HepG2 (cell line): ENCODE measurements around the gene RAD9A. TPM values are rescaled to one million over a fixed set of nuclear protein-coding genes. Genes with fewer than 3 reads are reported as not detected.
A peak's percentile ranks its signal among the peaks of the same experiment; 100 is the strongest.

Source experiments
- CEBPG ChIP-seq: IDR thresholded peaks from 2 replicates; pipeline ENCODE4 v1.6.1; 2016
- MAFK ChIP-seq, 2 experiments: IDR thresholded peaks in 1 of 2; conservative IDR thresholded peaks in 1 of 2; 2 replicates each; pipeline ENCODE4 v1.6.1; 2011; ENCODE audit warnings: improper control_type of control experiment in 2 of 2, low read length in 2 of 2
- RAD21 ChIP-seq: fragments of 450-650 bp; formaldehyde crosslinking; IDR thresholded peaks from 2 replicates; pipeline ENCODE4 v1.5.0; 2020; ENCODE audit warnings: mild to moderate bottlenecking
- SAP130 ChIP-seq: IDR thresholded peaks from 2 replicates; pipeline ENCODE4 v1.6.1; 2016; ENCODE audit warnings: low read depth
- SCMH1 ChIP-seq: sonication (generic); formaldehyde crosslinking; IDR thresholded peaks from 2 replicates; pipeline ENCODE4 v1.9.0; 2021; ENCODE audit warnings: missing genetic modification reagents, mild to moderate bottlenecking, borderline replicate concordance
- SMC3 ChIP-seq: IDR thresholded peaks from 2 replicates; pipeline ENCODE4 v1.6.1; 2011; ENCODE audit warnings: low read length, improper control_type of control experiment
- SP4 ChIP-seq: sonication (generic); formaldehyde crosslinking; IDR thresholded peaks from 2 replicates; pipeline ENCODE4 v1.8.1; 2023; ENCODE audit warnings: mild to moderate bottlenecking, missing genetic modification reagents
- SYNCRIP ChIP-seq: fragments of 200-400 bp; formaldehyde crosslinking; IDR thresholded peaks from 2 replicates; pipeline ENCODE4 v1.6.1; 2018; ENCODE audit warnings: mild to moderate bottlenecking, low read depth, low read length; ENCODE audit not compliant: insufficient read depth
- polyA plus RNA-seq, 8 experiments: library from polyadenylated mRNA; depleted of rRNA in 3 of 8; stranded (reverse) in 7 of 8; unstranded in 1 of 8; fragments of >200 nt; fragmentation: Illumina TruSeq in 4 of 8; extraction: Trizol in 4 of 8; gene quantifications; 2 replicates each; pipeline versions ENCODE4 v1.2.1 to v1.2.3, GENCODE V29; 2011 to 2016; ENCODE audit warnings: low read depth in 4 of 8, missing spikeins in 1 of 8, mixed read lengths in 1 of 8; ENCODE audit not compliant: insufficient read depth in 1 of 8
- total RNA-seq, 5 experiments: library from RNA; depleted of rRNA; stranded (reverse); fragments of >200 nt; fragmentation: Illumina TruSeq; extraction: Trizol; gene quantifications; 2 replicates each; pipeline ENCODE4 v1.2.3, GENCODE V29; 2016; ENCODE audit warnings: low read depth in 1 of 5
- TF ChIP-seq, protein P1 (sequence below): IDR thresholded peaks from 2 replicates; pipeline ENCODE4 v1.6.1; 2012; ENCODE audit warnings: low read depth, low read length, improper control_type of control experiment
- TF ChIP-seq, protein P2 (sequence below): sonication (generic); formaldehyde crosslinking; IDR thresholded peaks from 2 replicates; pipeline ENCODE4 v1.8.1; 2022; ENCODE audit warnings: low read depth, mild to moderate bottlenecking, missing genetic modification reagents
- TF ChIP-seq, protein P3 (sequence below): sonication (generic); formaldehyde crosslinking; IDR thresholded peaks from 2 replicates; pipeline ENCODE4 v1.9.0; 2022; ENCODE audit warnings: missing genetic modification reagents, mild to moderate bottlenecking, borderline replicate concordance

RAD9A gene
- total and polyA plus RNA-seq, 2 of the 13 experiments (the other 11 are each of a cell fraction or from before 2014, with no cell fraction given) = 10.1 to 15.7 TPM

GRCh38 chr11:67389477-67389876, 2.3 kb upstream of the RAD9A start (continued):
- TF ChIP-seq, protein P1, sequence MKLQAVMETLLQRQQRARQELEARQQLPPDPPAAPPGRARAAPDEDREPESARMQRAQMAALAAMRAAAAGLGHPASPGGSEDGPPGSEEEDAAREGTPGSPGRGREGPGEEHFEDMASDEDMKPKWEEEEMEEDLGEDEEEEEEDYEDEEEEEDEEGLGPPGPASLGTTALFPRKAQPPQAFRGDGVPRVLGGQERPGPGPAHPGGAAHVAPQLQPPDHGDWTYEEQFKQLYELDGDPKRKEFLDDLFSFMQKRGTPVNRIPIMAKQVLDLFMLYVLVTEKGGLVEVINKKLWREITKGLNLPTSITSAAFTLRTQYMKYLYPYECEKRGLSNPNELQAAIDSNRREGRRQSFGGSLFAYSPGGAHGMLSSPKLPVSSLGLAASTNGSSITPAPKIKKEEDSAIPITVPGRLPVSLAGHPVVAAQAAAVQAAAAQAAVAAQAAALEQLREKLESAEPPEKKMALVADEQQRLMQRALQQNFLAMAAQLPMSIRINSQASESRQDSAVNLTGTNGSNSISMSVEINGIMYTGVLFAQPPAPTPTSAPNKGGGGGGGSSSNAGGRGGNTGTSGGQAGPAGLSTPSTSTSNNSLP = no peak
- TF ChIP-seq SYNCRIP (no peak), MAFK (conservative IDR thresholded peaks at IDR 0.05 in 1 of 2, IDR thresholded peaks at IDR 0.05 in 1 of 2; ENCODE audit: low read length in 2 of 2) (no peak), SP4 (peak; percentile 16; the same call in 1 of the 2 replicates), CEBPG (peak; percentile 18; the same call in 1 of the 2 replicates), SAP130 (peak; percentile 49; the same call in 1 of the 2 replicates), SMC3 (peak; percentile 64), RAD21 (peak; percentile 73), SCMH1 (CRISPR knock-in tag) (no peak)
- TF ChIP-seq, protein P2, sequence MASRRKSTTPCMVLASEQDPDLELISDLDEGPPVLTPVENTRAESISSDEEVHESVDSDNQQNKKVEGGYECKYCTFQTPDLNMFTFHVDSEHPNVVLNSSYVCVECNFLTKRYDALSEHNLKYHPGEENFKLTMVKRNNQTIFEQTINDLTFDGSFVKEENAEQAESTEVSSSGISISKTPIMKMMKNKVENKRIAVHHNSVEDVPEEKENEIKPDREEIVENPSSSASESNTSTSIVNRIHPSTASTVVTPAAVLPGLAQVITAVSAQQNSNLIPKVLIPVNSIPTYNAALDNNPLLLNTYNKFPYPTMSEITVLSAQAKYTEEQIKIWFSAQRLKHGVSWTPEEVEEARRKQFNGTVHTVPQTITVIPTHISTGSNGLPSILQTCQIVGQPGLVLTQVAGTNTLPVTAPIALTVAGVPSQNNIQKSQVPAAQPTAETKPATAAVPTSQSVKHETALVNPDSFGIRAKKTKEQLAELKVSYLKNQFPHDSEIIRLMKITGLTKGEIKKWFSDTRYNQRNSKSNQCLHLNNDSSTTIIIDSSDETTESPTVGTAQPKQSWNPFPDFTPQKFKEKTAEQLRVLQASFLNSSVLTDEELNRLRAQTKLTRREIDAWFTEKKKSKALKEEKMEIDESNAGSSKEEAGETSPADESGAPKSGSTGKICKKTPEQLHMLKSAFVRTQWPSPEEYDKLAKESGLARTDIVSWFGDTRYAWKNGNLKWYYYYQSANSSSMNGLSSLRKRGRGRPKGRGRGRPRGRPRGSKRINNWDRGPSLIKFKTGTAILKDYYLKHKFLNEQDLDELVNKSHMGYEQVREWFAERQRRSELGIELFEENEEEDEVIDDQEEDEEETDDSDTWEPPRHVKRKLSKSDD = no peak
- TF ChIP-seq, protein P3, sequence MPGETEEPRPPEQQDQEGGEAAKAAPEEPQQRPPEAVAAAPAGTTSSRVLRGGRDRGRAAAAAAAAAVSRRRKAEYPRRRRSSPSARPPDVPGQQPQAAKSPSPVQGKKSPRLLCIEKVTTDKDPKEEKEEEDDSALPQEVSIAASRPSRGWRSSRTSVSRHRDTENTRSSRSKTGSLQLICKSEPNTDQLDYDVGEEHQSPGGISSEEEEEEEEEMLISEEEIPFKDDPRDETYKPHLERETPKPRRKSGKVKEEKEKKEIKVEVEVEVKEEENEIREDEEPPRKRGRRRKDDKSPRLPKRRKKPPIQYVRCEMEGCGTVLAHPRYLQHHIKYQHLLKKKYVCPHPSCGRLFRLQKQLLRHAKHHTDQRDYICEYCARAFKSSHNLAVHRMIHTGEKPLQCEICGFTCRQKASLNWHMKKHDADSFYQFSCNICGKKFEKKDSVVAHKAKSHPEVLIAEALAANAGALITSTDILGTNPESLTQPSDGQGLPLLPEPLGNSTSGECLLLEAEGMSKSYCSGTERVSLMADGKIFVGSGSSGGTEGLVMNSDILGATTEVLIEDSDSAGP (CRISPR knock-in tag) = peak; percentile 33; the same call in 1 of the 2 replicates
